ENCODE measurements around the gene ANKRD12. TPM values are rescaled to one million over a fixed set of nuclear protein-coding genes. Genes with fewer than 3 reads are reported as not detected.
"Not testable (repeated sequence)": the region's sequence is repeated elsewhere in the genome, so short reads cannot be mapped to it uniquely, and the experiment has no call there.

Gene ANKRD12
- total RNA-seq, 1 donor from 2014 or later = 26.1 TPM

GRCh38 chr18:9260388-9261380 lies 124.1 kb downstream of the ANKRD12 start:
- Histone ChIP-seq H3K27me3 (ENCODE audit: control insufficient read depth in 3 of 3, insufficient read depth in 3 of 3, low read length in 3 of 3) (no peaks in the 10 kb centered on the region), H3K4me3 (ENCODE audit: low read length in 3 of 3) (no peak overlapping the region), H3K36me3 (ENCODE audit: control insufficient read depth in 3 of 3, insufficient read depth in 3 of 3, low read length in 3 of 3) (peaks cover 0 to 17% (median 9%) of the 10 kb centered on the region in 3 donors), H3K27ac (ENCODE audit: low read depth, low read length) (no peak overlapping the region), H3K9me3 (ENCODE audit: control insufficient read depth in 3 of 3, low read length in 3 of 3) (no peaks in the 10 kb centered on the region), H3K9ac (ENCODE audit: low read depth in 1 of 3, low read length in 3 of 3) (no peak overlapping the region), H3K4me1 (ENCODE audit: control insufficient read depth in 3 of 3, insufficient read depth in 3 of 3, low read length in 3 of 3) (no peaks in the 10 kb centered on the region)

- no peaks in the 10 kb centered on the region for H3K9me3 ChIP-seq (ENCODE audit: control insufficient read depth in 3 of 3, low read length in 3 of 3)
- no peak overlapping the region for H3K4me3 ChIP-seq (ENCODE audit: low read length in 3 of 3)
- H3K27ac ChIP-seq (ENCODE audit: low read depth, low read length) = no peak overlapping the region
- peaks cover 0 to 8% (median 6%) of the 10 kb centered on the region in 3 donors for H3K36me3 ChIP-seq (ENCODE audit: control insufficient read depth in 3 of 3, insufficient read depth in 3 of 3, low read length in 3 of 3)
- H3K4me1 ChIP-seq (ENCODE audit: control insufficient read depth in 3 of 3, insufficient read depth in 3 of 3, low read length in 3 of 3) = no peaks in the 10 kb centered on the region
- H3K27me3 ChIP-seq (ENCODE audit: control insufficient read depth in 3 of 3, insufficient read depth in 3 of 3, low read length in 3 of 3) = no peaks in the 10 kb centered on the region
- no peak overlapping the region for H3K9ac ChIP-seq (ENCODE audit: low read depth in 1 of 3, low read length in 3 of 3)
Measured at GRCh38 chr18:9263264-9263663, 126.7 kb downstream of the ANKRD12 start.

DNA sequence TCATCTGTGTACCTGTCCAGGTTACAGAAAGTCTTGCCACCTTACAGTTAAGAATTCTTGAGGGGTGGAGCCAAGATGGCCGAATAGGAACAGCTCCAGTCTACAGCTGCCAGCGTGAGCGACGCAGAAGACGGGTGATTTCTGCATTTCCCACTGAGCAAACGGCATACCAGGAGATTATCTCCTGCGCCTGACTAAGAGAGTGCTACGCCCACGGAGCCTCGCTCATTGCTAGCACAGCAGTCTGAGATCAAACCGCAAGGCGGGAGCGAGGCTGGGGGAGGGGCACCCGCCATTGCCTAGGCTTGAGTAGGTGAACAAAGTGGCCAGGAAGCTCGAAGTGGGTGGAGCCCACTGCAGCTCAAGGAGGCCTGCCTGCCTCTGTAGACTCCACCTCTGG lies 128.2 kb downstream of the ANKRD12 start:
- H3K27me3 ChIP-seq (ENCODE audit: control insufficient read depth in 3 of 3, insufficient read depth in 3 of 3, low read length in 3 of 3); H3K9me3 ChIP-seq (ENCODE audit: control insufficient read depth in 3 of 3, low read length in 3 of 3); H3K4me1 ChIP-seq (ENCODE audit: control insufficient read depth in 3 of 3, insufficient read depth in 3 of 3, low read length in 3 of 3); H3K4me3 ChIP-seq (ENCODE audit: low read length in 3 of 3); H3K36me3 ChIP-seq (ENCODE audit: control insufficient read depth in 3 of 3, insufficient read depth in 3 of 3, low read length in 3 of 3); H3K27ac ChIP-seq (ENCODE audit: low read depth, low read length); H3K9ac ChIP-seq (ENCODE audit: low read depth in 1 of 3, low read length in 3 of 3): not testable (repeated sequence)

DNA sequence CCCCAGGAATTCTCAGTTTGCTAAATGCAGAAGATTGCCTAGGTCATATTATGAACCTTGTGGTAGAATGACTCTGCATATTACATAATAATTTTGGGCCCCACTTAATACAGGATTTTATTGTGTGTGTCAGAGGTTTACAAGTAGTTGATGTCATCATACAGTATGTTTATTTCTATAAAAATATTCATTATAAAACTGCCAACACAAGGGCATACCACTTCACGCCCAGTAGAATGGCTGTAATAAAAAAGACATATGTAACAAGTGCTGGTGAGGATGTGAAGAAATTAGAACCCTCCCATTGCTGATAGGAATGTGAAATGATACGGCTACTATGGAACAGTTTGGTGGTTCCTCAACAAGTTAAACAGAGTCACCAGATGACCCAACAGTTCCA lies 136.6 kb downstream of the ANKRD12 start:
- H3K9ac ChIP-seq (ENCODE audit: low read depth in 1 of 3, low read length in 3 of 3) = no peak overlapping the region
- no peaks in the 10 kb centered on the region for H3K27me3 ChIP-seq (ENCODE audit: control insufficient read depth in 3 of 3, insufficient read depth in 3 of 3, low read length in 3 of 3)
- peaks cover 0 to 21% (median 13%) of the 10 kb centered on the region in 3 donors for H3K36me3 ChIP-seq (ENCODE audit: control insufficient read depth in 3 of 3, insufficient read depth in 3 of 3, low read length in 3 of 3)
- no peaks in the 10 kb centered on the region for H3K9me3 ChIP-seq (ENCODE audit: control insufficient read depth in 3 of 3, low read length in 3 of 3)
- H3K27ac ChIP-seq (ENCODE audit: low read depth, low read length) = no peak overlapping the region
- no peak overlapping the region for H3K4me3 ChIP-seq (ENCODE audit: low read length in 3 of 3)
- no peaks in the 10 kb centered on the region for H3K4me1 ChIP-seq (ENCODE audit: control insufficient read depth in 3 of 3, insufficient read depth in 3 of 3, low read length in 3 of 3)

DNA sequence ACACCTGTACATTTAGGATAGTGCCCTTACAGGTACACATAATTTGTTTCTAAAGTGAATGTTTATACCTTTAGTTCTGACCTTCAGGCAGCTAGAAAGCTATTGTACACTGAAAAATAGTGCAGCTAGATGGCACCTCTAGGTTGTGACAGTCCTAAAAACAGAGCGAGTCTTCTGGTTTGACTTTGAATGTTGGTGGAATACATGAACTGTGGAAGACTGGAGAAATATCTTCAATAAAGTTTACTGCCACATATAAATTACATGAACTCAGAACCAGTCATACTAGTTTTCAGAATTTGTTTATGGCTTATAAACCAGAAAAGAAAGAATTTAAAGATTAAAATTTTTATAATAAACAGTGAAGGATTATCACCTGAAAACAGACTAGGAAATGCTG lies 139.3 kb downstream of the ANKRD12 start:
- Histone ChIP-seq H3K27me3 (ENCODE audit: control insufficient read depth in 3 of 3, insufficient read depth in 3 of 3, low read length in 3 of 3) (no peaks in the 10 kb centered on the region), H3K9me3 (ENCODE audit: control insufficient read depth in 3 of 3, low read length in 3 of 3) (no peaks in the 10 kb centered on the region), H3K9ac (ENCODE audit: low read depth in 1 of 3, low read length in 3 of 3) (no peak overlapping the region), H3K4me1 (ENCODE audit: control insufficient read depth in 3 of 3, insufficient read depth in 3 of 3, low read length in 3 of 3) (no peaks in the 10 kb centered on the region), H3K36me3 (ENCODE audit: control insufficient read depth in 3 of 3, insufficient read depth in 3 of 3, low read length in 3 of 3) (peaks cover 7 to 37% (median 23%) of the 10 kb centered on the region in 3 donors), H3K27ac (ENCODE audit: low read depth, low read length) (no peak overlapping the region), H3K4me3 (ENCODE audit: low read length in 3 of 3) (no peak overlapping the region)

- Histone ChIP-seq H3K27me3 (ENCODE audit: control insufficient read depth in 3 of 3, insufficient read depth in 3 of 3, low read length in 3 of 3) (no peaks in the 10 kb centered on the region), H3K9ac (ENCODE audit: low read depth in 1 of 3, low read length in 3 of 3) (no peak overlapping the region), H3K36me3 (ENCODE audit: control insufficient read depth in 3 of 3, insufficient read depth in 3 of 3, low read length in 3 of 3) (peaks cover 8 to 38% (median 26%) of the 10 kb centered on the region in 3 donors), H3K4me3 (ENCODE audit: low read length in 3 of 3) (no peak overlapping the region), H3K27ac (ENCODE audit: low read depth, low read length) (no peak overlapping the region), H3K9me3 (ENCODE audit: control insufficient read depth in 3 of 3, low read length in 3 of 3) (no peaks in the 10 kb centered on the region), H3K4me1 (ENCODE audit: control insufficient read depth in 3 of 3, insufficient read depth in 3 of 3, low read length in 3 of 3) (no peaks in the 10 kb centered on the region)
Measured at GRCh38 chr18:9278028-9278427, 141.4 kb downstream of the ANKRD12 start.

- H3K27me3 ChIP-seq (ENCODE audit: control insufficient read depth in 3 of 3, insufficient read depth in 3 of 3, low read length in 3 of 3) = no peaks in the 10 kb centered on the region
- H3K4me3 ChIP-seq (ENCODE audit: low read length in 3 of 3) = no peak overlapping the region
- no peaks in the 10 kb centered on the region for H3K9me3 ChIP-seq (ENCODE audit: control insufficient read depth in 3 of 3, low read length in 3 of 3)
- no peak overlapping the region for H3K9ac ChIP-seq (ENCODE audit: low read depth in 1 of 3, low read length in 3 of 3)
- H3K36me3 ChIP-seq (ENCODE audit: control insufficient read depth in 3 of 3, insufficient read depth in 3 of 3, low read length in 3 of 3) = peaks cover 8 to 28% (median 19%) of the 10 kb centered on the region in 3 donors
- H3K4me1 ChIP-seq (ENCODE audit: control insufficient read depth in 3 of 3, insufficient read depth in 3 of 3, low read length in 3 of 3) = no peaks in the 10 kb centered on the region
- H3K27ac ChIP-seq (ENCODE audit: low read depth, low read length) = no peak overlapping the region
Measured at GRCh38 chr18:9280849-9281248, 144.3 kb downstream of the ANKRD12 start.

GRCh38 chr18:9281780-9282179 lies 145.2 kb downstream of the ANKRD12 start:
- no peak overlapping the region for H3K27ac ChIP-seq (ENCODE audit: low read depth, low read length)
- H3K27me3 ChIP-seq (ENCODE audit: control insufficient read depth in 3 of 3, insufficient read depth in 3 of 3, low read length in 3 of 3) = no peaks in the 10 kb centered on the region
- H3K36me3 ChIP-seq (ENCODE audit: control insufficient read depth in 3 of 3, insufficient read depth in 3 of 3, low read length in 3 of 3) = peaks cover 8 to 27% (median 18%) of the 10 kb centered on the region in 3 donors
- no peak overlapping the region for H3K4me3 ChIP-seq (ENCODE audit: low read length in 3 of 3)
- H3K4me1 ChIP-seq (ENCODE audit: control insufficient read depth in 3 of 3, insufficient read depth in 3 of 3, low read length in 3 of 3) = no peaks in the 10 kb centered on the region
- H3K9me3 ChIP-seq (ENCODE audit: control insufficient read depth in 3 of 3, low read length in 3 of 3) = no peaks in the 10 kb centered on the region
- H3K9ac ChIP-seq (ENCODE audit: low read depth in 1 of 3, low read length in 3 of 3) = no peak overlapping the region

DNA sequence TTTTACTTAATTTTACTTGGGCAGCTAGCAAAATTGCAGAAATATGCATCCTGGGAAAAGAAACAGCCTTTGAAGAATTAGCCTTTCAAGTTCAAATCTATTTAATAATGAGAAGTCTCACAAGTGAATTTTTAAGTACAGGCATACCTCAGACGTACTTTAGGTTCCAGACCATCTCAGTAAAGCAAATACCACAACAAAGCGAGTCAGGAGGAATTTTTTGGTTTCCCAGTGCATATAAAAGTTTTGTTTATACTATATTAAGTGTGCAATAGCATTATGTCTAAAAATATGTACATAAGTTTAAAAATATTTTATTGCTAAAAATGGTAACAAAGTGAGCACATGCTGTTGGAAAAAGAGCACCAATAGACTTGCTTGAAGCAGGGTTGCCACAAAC lies 147.2 kb downstream of the ANKRD12 start:
- Histone ChIP-seq H3K9me3 (ENCODE audit: control insufficient read depth in 3 of 3, low read length in 3 of 3) (no peaks in the 10 kb centered on the region), H3K27ac (ENCODE audit: low read depth, low read length) (no peak overlapping the region), H3K9ac (ENCODE audit: low read depth in 1 of 3, low read length in 3 of 3) (no peak overlapping the region), H3K4me3 (ENCODE audit: low read length in 3 of 3) (no peak overlapping the region), H3K36me3 (ENCODE audit: control insufficient read depth in 3 of 3, insufficient read depth in 3 of 3, low read length in 3 of 3) (peaks cover 5 to 16% (median 10%) of the 10 kb centered on the region in 3 donors), H3K4me1 (ENCODE audit: control insufficient read depth in 3 of 3, insufficient read depth in 3 of 3, low read length in 3 of 3) (no peaks in the 10 kb centered on the region), H3K27me3 (ENCODE audit: control insufficient read depth in 3 of 3, insufficient read depth in 3 of 3, low read length in 3 of 3) (no peaks in the 10 kb centered on the region)

- H3K36me3 ChIP-seq (ENCODE audit: control insufficient read depth in 3 of 3, insufficient read depth in 3 of 3, low read length in 3 of 3) = peaks cover 3 to 4% (median 4%) of the 10 kb centered on the region in 3 donors
- H3K27me3 ChIP-seq (ENCODE audit: control insufficient read depth in 3 of 3, insufficient read depth in 3 of 3, low read length in 3 of 3) = no peaks in the 10 kb centered on the region
- no peak overlapping the region for H3K9ac ChIP-seq (ENCODE audit: low read depth in 1 of 3, low read length in 3 of 3)
- H3K4me1 ChIP-seq (ENCODE audit: control insufficient read depth in 3 of 3, insufficient read depth in 3 of 3, low read length in 3 of 3) = no peaks in the 10 kb centered on the region
- no peaks in the 10 kb centered on the region for H3K9me3 ChIP-seq (ENCODE audit: control insufficient read depth in 3 of 3, low read length in 3 of 3)
- H3K4me3 ChIP-seq (ENCODE audit: low read length in 3 of 3) = no peak overlapping the region
- H3K27ac ChIP-seq (ENCODE audit: low read depth, low read length) = no peak overlapping the region
Measured at GRCh38 chr18:9285604-9286003, 149.0 kb downstream of the ANKRD12 start.
